WTC11 (cell line): ENCODE measurements around the gene NSG2. TPM values are rescaled to one million over a fixed set of nuclear protein-coding genes. Genes with fewer than 3 reads are reported as not detected.
"Not testable (repeated sequence)": the region's sequence is repeated elsewhere in the genome, so short reads cannot be mapped to it uniquely, and the experiment has no call there.

Experiments used
- ATAC-seq: fragments of 200-7000 bp; cut with Tn5 transposase; 2 replicates; pipeline ENCODE4 v1.10.0; 2021; ENCODE audit warnings: mild to moderate bottlenecking, moderate library complexity
- CTCF ChIA-PET: fragments of 300-600 bp; sonication (Branson Sonifier 250); formaldehyde crosslinking; loops from one replicate; lab custom pipeline; 2021; ENCODE audit warnings: antibody characterized with exemption; lab: Charles Lee
- POLR2A ChIA-PET: fragments of 350-600 bp; sonication (Branson Sonifier 250); formaldehyde crosslinking; loops from one replicate; lab custom pipeline; 2021; ENCODE audit warnings: antibody characterized with exemption; lab: Charles Lee
- DNase-seq: peaks from one replicate; pipeline ENCODE4 v3.0.0; 2021; ENCODE audit warnings: low spot score
- H3K27ac Mint-ChIP-seq: 2 replicates; pipeline ENCODE4 v1.8.0; 2021; ENCODE audit warnings: mixed read lengths
- H3K27me3 Mint-ChIP-seq: 2 replicates; pipeline ENCODE4 v1.8.0; 2021; ENCODE audit warnings: low read depth, mild to moderate bottlenecking, moderate library complexity, mixed read lengths
- H3K36me3 Mint-ChIP-seq: 2 replicates; pipeline ENCODE4 v1.8.0; 2021; ENCODE audit warnings: mixed read lengths
- H3K4me1 Mint-ChIP-seq: 2 replicates; pipeline ENCODE4 v1.8.0; 2022; ENCODE audit warnings: mixed read lengths
- H3K4me3 Mint-ChIP-seq: 2 replicates; pipeline ENCODE4 v1.8.0; 2021; ENCODE audit warnings: mild to moderate bottlenecking, moderate library complexity, mixed read lengths
- H3K9me3 Mint-ChIP-seq: 2 replicates; pipeline ENCODE4 v1.8.0; 2021; ENCODE audit warnings: mixed read lengths
- GRHL2 ChIP-seq: fragments of 250-450 bp; sonication (Bioruptor Pico); IDR thresholded peaks from 2 replicates; pipeline ENCODE4 v1.8.0; 2022; ENCODE audit warnings: mild to moderate bottlenecking, moderate library complexity; ENCODE audit not compliant: insufficient replicate concordance, severe bottlenecking
- HMGA2 ChIP-seq: fragments of 250-450 bp; sonication (Bioruptor Pico); IDR thresholded peaks from 2 replicates; pipeline ENCODE4 v1.4.0; 2021; ENCODE audit warnings: mild to moderate bottlenecking, moderate library complexity
- IRF2 ChIP-seq: sonication (generic); formaldehyde crosslinking; IDR thresholded peaks from 2 replicates; pipeline ENCODE4 v1.8.0; 2022; ENCODE audit warnings: low read depth, missing genetic modification reagents, borderline replicate concordance
- MYBL2 ChIP-seq: sonication (generic); formaldehyde crosslinking; IDR thresholded peaks from 2 replicates; pipeline ENCODE4 v1.8.1; 2023; ENCODE audit warnings: mild to moderate bottlenecking, moderate library complexity, missing genetic modification reagents
- NR1H2 ChIP-seq: sonication (generic); formaldehyde crosslinking; IDR thresholded peaks from 2 replicates; pipeline ENCODE4 v1.9.0; 2021; ENCODE audit warnings: mild to moderate bottlenecking, moderate library complexity, missing genetic modification reagents
- PRRX2 ChIP-seq: fragments of 250-450 bp; sonication (Bioruptor Pico); IDR thresholded peaks from 2 replicates; pipeline ENCODE4 v1.8.0; 2021; ENCODE audit warnings: mild to moderate bottlenecking
- SMAD4 ChIP-seq: sonication (generic); formaldehyde crosslinking; IDR thresholded peaks from 2 replicates; pipeline ENCODE4 v1.8.0; 2022; ENCODE audit warnings: mild to moderate bottlenecking, missing genetic modification reagents
- TEAD1 ChIP-seq: sonication (generic); formaldehyde crosslinking; IDR thresholded peaks from 2 replicates; pipeline ENCODE4 v1.8.0; 2022; ENCODE audit warnings: mild to moderate bottlenecking, missing genetic modification reagents
- ZBTB21 ChIP-seq: sonication (generic); formaldehyde crosslinking; IDR thresholded peaks from 2 replicates; pipeline ENCODE4 v1.8.1; 2023; ENCODE audit warnings: mild to moderate bottlenecking, missing genetic modification reagents, borderline replicate concordance
- ZNF671 ChIP-seq: fragments of 250-450 bp; sonication (Bioruptor Pico); IDR thresholded peaks from 2 replicates; pipeline ENCODE4 v1.8.0; 2021; ENCODE audit warnings: mild to moderate bottlenecking
- total RNA-seq: library from RNA; stranded (reverse); gene quantifications from 3 replicates; pipeline ENCODE4 v1.2.3, GENCODE V29; 2021
- TF ChIP-seq, protein P1 (sequence below): fragments of 250-450 bp; sonication (Bioruptor Pico); IDR thresholded peaks from 2 replicates; pipeline ENCODE4 v1.9.0; 2021; ENCODE audit warnings: mild to moderate bottlenecking
- TF ChIP-seq, protein P2 (sequence below): sonication (generic); formaldehyde crosslinking; IDR thresholded peaks from 2 replicates; pipeline ENCODE4 v1.8.1; 2023; ENCODE audit warnings: mild to moderate bottlenecking, missing genetic modification reagents
- TF ChIP-seq, protein P3 (sequence below): sonication (generic); formaldehyde crosslinking; IDR thresholded peaks from 2 replicates; pipeline ENCODE4 v1.8.0; 2022; ENCODE audit warnings: mild to moderate bottlenecking, missing genetic modification reagents
- TF ChIP-seq, protein P4 (sequence below): sonication (generic); formaldehyde crosslinking; IDR thresholded peaks from 2 replicates; pipeline ENCODE4 v1.8.0; 2023; ENCODE audit warnings: missing genetic modification reagents, mild to moderate bottlenecking, borderline replicate concordance

NSG2 gene
- total RNA-seq, 1 experiment from 2014 or later: not detected

DNA sequence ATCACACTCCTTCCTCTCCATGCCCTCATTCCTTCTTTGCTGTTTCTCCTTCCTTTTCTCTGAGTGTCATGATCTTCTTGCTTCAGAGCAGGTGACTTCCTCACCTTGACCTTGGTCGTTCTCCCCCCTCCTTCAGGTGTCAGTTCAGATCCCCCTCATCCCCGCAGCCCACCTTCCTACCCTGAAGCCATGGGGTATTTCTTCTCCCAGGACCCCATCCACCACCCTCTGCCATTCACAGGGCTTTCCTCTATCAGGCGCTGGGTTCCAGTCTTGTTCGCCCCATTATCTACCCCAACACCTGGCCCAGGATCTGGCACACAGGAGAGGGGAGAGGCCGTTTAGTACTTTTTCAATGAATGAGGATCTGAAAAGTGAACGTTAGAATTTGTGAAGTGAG is 101.0 kb downstream of the NSG2 start:
- POLR2A ChIA-PET: no interaction called here
- no peak for ATAC-seq

DNA sequence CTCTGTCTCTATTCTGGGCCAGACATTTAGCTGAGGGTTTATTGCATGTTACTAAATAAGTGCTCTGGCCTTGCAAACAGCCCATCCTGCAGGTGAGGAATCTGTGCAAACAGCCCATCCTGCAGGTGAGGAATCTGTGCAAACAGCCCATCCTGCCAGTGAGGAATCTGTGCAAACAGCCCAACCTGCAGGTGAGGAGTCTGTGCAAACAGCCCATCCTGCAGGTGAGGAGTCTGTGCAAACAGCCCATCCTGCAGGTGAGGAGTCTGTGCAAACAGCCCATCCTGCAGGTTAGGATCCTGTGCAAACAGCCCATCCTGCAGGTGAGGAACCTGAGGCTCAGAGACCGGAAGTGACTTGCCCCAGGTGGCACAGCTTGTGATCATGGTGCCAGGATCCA is 101.5 kb downstream of the NSG2 start:
- H3K4me3 Mint-ChIP-seq, CTCF ChIA-PET, POLR2A ChIA-PET, DNase-seq, ATAC-seq, H3K4me1 Mint-ChIP-seq, H3K9me3 Mint-ChIP-seq, H3K36me3 Mint-ChIP-seq, H3K27me3 Mint-ChIP-seq, H3K27ac Mint-ChIP-seq: not testable (repeated sequence)

More for the DNA sequence above, 101.0 kb downstream of the NSG2 start:
- Mint-ChIP-seq H3K4me1 (no peaks in the 10 kb centered on the region), H3K36me3 (no peaks in the 10 kb centered on the region), H3K27ac (no peak overlapping the region), H3K27me3 (peaks cover 2% of the 10 kb centered on the region; the same call in 1 of the 2 replicates), H3K9me3 (no peaks in the 10 kb centered on the region), H3K4me3 (no peak overlapping the region)
- CTCF ChIA-PET: no interaction called here
- TF ChIP-seq GRHL2 (CRISPR knock-in tag) (no peak), TEAD1 (CRISPR knock-in tag) (no peak), SMAD4 (CRISPR knock-in tag) (no peak)
- DNase-seq: no peak

DNA sequence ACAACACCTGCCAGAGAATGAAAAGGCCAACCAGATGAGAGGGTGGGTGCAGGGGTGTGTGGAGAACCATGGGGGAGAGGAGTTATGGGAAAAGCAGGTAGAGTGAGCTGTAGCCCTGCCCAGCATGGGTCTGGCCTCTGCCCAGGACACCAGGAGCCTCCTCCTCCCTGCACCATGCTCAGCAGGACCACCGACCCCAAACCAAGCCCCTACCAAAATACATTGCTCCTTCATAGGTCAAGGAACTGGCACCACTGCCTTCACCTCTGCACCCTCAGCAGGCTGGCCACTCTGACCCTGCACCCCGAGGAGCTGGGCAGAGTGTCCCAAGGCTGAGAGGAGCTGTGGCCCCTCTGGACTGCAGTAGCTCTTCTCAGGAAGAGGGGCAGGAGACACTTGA is 102.0 kb downstream of the NSG2 start:
- H3K4me1 Mint-ChIP-seq: no peaks in the 10 kb centered on the region
- POLR2A ChIA-PET: no interaction called here
- DNase-seq: no peak
- TF ChIP-seq, protein P1, sequence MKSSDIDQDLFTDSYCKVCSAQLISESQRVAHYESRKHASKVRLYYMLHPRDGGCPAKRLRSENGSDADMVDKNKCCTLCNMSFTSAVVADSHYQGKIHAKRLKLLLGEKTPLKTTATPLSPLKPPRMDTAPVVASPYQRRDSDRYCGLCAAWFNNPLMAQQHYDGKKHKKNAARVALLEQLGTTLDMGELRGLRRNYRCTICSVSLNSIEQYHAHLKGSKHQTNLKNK (CRISPR knock-in tag): no peak
- TF ChIP-seq HMGA2 (CRISPR knock-in tag): no peak
- TF ChIP-seq, protein P2, sequence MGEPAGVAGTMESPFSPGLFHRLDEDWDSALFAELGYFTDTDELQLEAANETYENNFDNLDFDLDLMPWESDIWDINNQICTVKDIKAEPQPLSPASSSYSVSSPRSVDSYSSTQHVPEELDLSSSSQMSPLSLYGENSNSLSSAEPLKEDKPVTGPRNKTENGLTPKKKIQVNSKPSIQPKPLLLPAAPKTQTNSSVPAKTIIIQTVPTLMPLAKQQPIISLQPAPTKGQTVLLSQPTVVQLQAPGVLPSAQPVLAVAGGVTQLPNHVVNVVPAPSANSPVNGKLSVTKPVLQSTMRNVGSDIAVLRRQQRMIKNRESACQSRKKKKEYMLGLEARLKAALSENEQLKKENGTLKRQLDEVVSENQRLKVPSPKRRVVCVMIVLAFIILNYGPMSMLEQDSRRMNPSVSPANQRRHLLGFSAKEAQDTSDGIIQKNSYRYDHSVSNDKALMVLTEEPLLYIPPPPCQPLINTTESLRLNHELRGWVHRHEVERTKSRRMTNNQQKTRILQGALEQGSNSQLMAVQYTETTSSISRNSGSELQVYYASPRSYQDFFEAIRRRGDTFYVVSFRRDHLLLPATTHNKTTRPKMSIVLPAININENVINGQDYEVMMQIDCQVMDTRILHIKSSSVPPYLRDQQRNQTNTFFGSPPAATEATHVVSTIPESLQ: no peak
- no peak for TF ChIP-seq NR1H2 (CRISPR knock-in tag)
- TF ChIP-seq PRRX2: no peak
- TF ChIP-seq ZBTB21 (CRISPR knock-in tag): no peak
- no peak for TF ChIP-seq ZNF671
- TF ChIP-seq, protein P3, sequence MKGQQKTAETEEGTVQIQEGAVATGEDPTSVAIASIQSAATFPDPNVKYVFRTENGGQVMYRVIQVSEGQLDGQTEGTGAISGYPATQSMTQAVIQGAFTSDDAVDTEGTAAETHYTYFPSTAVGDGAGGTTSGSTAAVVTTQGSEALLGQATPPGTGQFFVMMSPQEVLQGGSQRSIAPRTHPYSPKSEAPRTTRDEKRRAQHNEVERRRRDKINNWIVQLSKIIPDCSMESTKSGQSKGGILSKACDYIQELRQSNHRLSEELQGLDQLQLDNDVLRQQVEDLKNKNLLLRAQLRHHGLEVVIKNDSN (CRISPR knock-in tag): no peak
- TF ChIP-seq, protein P4, sequence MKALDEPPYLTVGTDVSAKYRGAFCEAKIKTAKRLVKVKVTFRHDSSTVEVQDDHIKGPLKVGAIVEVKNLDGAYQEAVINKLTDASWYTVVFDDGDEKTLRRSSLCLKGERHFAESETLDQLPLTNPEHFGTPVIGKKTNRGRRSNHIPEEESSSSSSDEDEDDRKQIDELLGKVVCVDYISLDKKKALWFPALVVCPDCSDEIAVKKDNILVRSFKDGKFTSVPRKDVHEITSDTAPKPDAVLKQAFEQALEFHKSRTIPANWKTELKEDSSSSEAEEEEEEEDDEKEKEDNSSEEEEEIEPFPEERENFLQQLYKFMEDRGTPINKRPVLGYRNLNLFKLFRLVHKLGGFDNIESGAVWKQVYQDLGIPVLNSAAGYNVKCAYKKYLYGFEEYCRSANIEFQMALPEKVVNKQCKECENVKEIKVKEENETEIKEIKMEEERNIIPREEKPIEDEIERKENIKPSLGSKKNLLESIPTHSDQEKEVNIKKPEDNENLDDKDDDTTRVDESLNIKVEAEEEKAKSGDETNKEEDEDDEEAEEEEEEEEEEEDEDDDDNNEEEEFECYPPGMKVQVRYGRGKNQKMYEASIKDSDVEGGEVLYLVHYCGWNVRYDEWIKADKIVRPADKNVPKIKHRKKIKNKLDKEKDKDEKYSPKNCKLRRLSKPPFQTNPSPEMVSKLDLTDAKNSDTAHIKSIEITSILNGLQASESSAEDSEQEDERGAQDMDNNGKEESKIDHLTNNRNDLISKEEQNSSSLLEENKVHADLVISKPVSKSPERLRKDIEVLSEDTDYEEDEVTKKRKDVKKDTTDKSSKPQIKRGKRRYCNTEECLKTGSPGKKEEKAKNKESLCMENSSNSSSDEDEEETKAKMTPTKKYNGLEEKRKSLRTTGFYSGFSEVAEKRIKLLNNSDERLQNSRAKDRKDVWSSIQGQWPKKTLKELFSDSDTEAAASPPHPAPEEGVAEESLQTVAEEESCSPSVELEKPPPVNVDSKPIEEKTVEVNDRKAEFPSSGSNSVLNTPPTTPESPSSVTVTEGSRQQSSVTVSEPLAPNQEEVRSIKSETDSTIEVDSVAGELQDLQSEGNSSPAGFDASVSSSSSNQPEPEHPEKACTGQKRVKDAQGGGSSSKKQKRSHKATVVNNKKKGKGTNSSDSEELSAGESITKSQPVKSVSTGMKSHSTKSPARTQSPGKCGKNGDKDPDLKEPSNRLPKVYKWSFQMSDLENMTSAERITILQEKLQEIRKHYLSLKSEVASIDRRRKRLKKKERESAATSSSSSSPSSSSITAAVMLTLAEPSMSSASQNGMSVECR (CRISPR knock-in tag): no peak
- no peak for TF ChIP-seq MYBL2 (CRISPR knock-in tag)
- TF ChIP-seq IRF2 (CRISPR knock-in tag): no peak
- TF ChIP-seq, all 79 proteins: peak for 0
- no peak for ATAC-seq
- Mint-ChIP-seq H3K36me3 (no peaks in the 10 kb centered on the region), H3K27ac (no peak overlapping the region), H3K9me3 (no peaks in the 10 kb centered on the region), H3K27me3 (peaks cover 2% of the 10 kb centered on the region; the same call in 1 of the 2 replicates), H3K4me3 (no peak overlapping the region)
- CTCF ChIA-PET: interaction anchor here (0.6 kb wide), 1 partner anchor 90 kb away, joined by 4 read pairs; no protein-coding TSS in a partner anchor
